ENCODE results near the gene RBM8A.

- TF ChIP-seq CTCF (IDR thresholded peaks at IDR 0.05; ENCODE audit: low read depth, low read length) (no peak), POLR2A (IDR thresholded peaks at IDR 0.05; ENCODE audit: extremely low read depth, insufficient read length) (no peak), MYC (IDR thresholded peaks at IDR 0.05; ENCODE audit: low read depth, low read length) (no peak), MAX (IDR thresholded peaks at IDR 0.05; ENCODE audit: low read depth, low read length) (no peak)
Observed at GRCh38 chr1:145958734-145959133, 31.4 kb upstream of the RBM8A start.

All from NB4 (cell line).